GM23338 (cell line): ENCODE measurements around the gene WDR45B.

Source experiments
- EZH2phosphoT487 ChIP-seq: fragments of 200-600 bp; sonication (generic); IDR thresholded peaks from one replicate; pipeline ENCODE4 v1.8.1; 2018; ENCODE audit warnings: antibody characterized with exemption; ENCODE audit not compliant: unreplicated experiment
- ZNF114 ChIP-seq: fragments of 250-450 bp; sonication (Bioruptor Pico); IDR thresholded peaks from 2 replicates; pipeline ENCODE4 v1.5.0; 2020; ENCODE audit warnings: mild to moderate bottlenecking, moderate library complexity
- TF ChIP-seq, protein P1 (sequence below), 2 experiments: fragments of 200-600 bp in 1 of 2; sonication (generic) in 1 of 2; conservative IDR thresholded peaks; 2 replicates each; pipeline versions ENCODE4 v1.5.1 to v1.6.1; 2016 to 2017; ENCODE audit warnings: antibody characterized with exemption in 2 of 2, low read depth in 2 of 2, mild to moderate bottlenecking in 2 of 2, moderate library complexity in 1 of 2
- TF ChIP-seq, protein P2 (sequence below): IDR thresholded peaks from one replicate; pipeline ENCODE4 v1.6.1; 2018; ENCODE audit warnings: antibody characterized with exemption; ENCODE audit not compliant: unreplicated experiment

- TF ChIP-seq, protein P1, sequence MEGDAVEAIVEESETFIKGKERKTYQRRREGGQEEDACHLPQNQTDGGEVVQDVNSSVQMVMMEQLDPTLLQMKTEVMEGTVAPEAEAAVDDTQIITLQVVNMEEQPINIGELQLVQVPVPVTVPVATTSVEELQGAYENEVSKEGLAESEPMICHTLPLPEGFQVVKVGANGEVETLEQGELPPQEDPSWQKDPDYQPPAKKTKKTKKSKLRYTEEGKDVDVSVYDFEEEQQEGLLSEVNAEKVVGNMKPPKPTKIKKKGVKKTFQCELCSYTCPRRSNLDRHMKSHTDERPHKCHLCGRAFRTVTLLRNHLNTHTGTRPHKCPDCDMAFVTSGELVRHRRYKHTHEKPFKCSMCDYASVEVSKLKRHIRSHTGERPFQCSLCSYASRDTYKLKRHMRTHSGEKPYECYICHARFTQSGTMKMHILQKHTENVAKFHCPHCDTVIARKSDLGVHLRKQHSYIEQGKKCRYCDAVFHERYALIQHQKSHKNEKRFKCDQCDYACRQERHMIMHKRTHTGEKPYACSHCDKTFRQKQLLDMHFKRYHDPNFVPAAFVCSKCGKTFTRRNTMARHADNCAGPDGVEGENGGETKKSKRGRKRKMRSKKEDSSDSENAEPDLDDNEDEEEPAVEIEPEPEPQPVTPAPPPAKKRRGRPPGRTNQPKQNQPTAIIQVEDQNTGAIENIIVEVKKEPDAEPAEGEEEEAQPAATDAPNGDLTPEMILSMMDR (conservative IDR thresholded peaks at IDR 0.05; ENCODE audit: low read depth in 2 of 2), result no peak
- TF ChIP-seq, protein P2, sequence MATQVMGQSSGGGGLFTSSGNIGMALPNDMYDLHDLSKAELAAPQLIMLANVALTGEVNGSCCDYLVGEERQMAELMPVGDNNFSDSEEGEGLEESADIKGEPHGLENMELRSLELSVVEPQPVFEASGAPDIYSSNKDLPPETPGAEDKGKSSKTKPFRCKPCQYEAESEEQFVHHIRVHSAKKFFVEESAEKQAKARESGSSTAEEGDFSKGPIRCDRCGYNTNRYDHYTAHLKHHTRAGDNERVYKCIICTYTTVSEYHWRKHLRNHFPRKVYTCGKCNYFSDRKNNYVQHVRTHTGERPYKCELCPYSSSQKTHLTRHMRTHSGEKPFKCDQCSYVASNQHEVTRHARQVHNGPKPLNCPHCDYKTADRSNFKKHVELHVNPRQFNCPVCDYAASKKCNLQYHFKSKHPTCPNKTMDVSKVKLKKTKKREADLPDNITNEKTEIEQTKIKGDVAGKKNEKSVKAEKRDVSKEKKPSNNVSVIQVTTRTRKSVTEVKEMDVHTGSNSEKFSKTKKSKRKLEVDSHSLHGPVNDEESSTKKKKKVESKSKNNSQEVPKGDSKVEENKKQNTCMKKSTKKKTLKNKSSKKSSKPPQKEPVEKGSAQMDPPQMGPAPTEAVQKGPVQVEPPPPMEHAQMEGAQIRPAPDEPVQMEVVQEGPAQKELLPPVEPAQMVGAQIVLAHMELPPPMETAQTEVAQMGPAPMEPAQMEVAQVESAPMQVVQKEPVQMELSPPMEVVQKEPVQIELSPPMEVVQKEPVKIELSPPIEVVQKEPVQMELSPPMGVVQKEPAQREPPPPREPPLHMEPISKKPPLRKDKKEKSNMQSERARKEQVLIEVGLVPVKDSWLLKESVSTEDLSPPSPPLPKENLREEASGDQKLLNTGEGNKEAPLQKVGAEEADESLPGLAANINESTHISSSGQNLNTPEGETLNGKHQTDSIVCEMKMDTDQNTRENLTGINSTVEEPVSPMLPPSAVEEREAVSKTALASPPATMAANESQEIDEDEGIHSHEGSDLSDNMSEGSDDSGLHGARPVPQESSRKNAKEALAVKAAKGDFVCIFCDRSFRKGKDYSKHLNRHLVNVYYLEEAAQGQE, result no peak
- no peak for TF ChIP-seq ZNF114
- TF ChIP-seq EZH2phosphoT487, result no peak
Measured at GRCh38 chr17:82661717-82662683, 13.8 kb upstream of the WDR45B start.
